H1 (cell line): ENCODE measurements around the gene POLA1. TPM values are rescaled to one million over a fixed set of nuclear protein-coding genes. Genes with fewer than 3 reads are reported as not detected.

Experiments
- CTCF ChIA-PET: fragments of 300-600 bp; sonication (Branson Sonifier 250); formaldehyde crosslinking; loops from one replicate; lab custom pipeline; 2021; ENCODE audit not compliant: partially characterized antibody; lab: Charles Lee
- POLR2A ChIA-PET: fragments of 300-600 bp; sonication (Branson Sonifier 250); formaldehyde crosslinking; loops from one replicate; lab custom pipeline; 2021; ENCODE audit warnings: inconsistent platforms; ENCODE audit not compliant: partially characterized antibody; lab: Charles Lee
- DNase-seq, 2 experiments: peaks; one replicate each; pipeline versions ENCODE4 v3.0.0 to v3.0.0-alpha.2; 2010 to 2022; ENCODE audit warnings: low spot score in 2 of 2, low read depth in 1 of 2, mixed read lengths in 1 of 2
- FAIRE-seq: peaks from 2 replicates; lab custom pipeline; 2011; peaks lifted over from hg19 to GRCh38; lab: Jason Lieb, UNC
- H2AFZ ChIP-seq: 2 replicates; pipeline ENCODE4 v1.8.1; 2012; ENCODE audit warnings: low read length, inconsistent platforms
- H2AK5ac ChIP-seq: 2 replicates; pipeline ENCODE4 v1.6.1; 2013; ENCODE audit warnings: low read depth, low read length
- H2BK120ac ChIP-seq: replicated peaks from 2 replicates; pipeline ENCODE3; 2013; ENCODE audit warnings: low read depth, low read length, inconsistent platforms
- H2BK12ac ChIP-seq: 2 replicates; pipeline ENCODE4 v1.6.1; 2013; ENCODE audit warnings: low read depth, low read length
- H2BK15ac ChIP-seq: 2 replicates; pipeline ENCODE4 v1.6.1; 2013; ENCODE audit warnings: low read length
- H2BK20ac ChIP-seq: 2 replicates; pipeline ENCODE4 v1.6.1; 2013; ENCODE audit warnings: low read length
- H2BK5ac ChIP-seq: 2 replicates; pipeline ENCODE4 v1.6.1; 2013; ENCODE audit warnings: low read depth, low read length
- H3K14ac ChIP-seq: 2 replicates; pipeline ENCODE4 v1.6.1; 2013; ENCODE audit warnings: inconsistent platforms; ENCODE audit not compliant: insufficient read length
- H3K18ac ChIP-seq: 2 replicates; pipeline ENCODE4 v1.6.1; 2013; ENCODE audit warnings: low read length; ENCODE audit errors: extremely low read depth
- H3K23ac ChIP-seq: 2 replicates; pipeline ENCODE4 v1.6.1; 2013; ENCODE audit warnings: inconsistent platforms; ENCODE audit not compliant: insufficient read length
- H3K23me2 ChIP-seq: 2 replicates; pipeline ENCODE4 v1.6.1; 2013; ENCODE audit warnings: low read depth, low read length
- H3K27ac ChIP-seq: 2 replicates; pipeline ENCODE4 v1.6.1; 2011; ENCODE audit warnings: low read depth, low read length, inconsistent platforms
- H3K27me3 ChIP-seq, 4 experiments: replicated peaks in 1 of 4; 1 replicate in 1 of 4; 2 replicates in 3 of 4; pipeline versions ENCODE4 v1.6.1 to v1.8.1; 2011 to 2013; ENCODE audit warnings: low read length in 3 of 4, mild to moderate bottlenecking in 3 of 4, inconsistent platforms in 2 of 4, mixed read lengths in 2 of 4, moderate library complexity in 1 of 4; ENCODE audit not compliant: control insufficient read depth in 3 of 4, insufficient read depth in 3 of 4; ENCODE audit errors: extremely low read depth in 1 of 4
- H3K36me3 ChIP-seq, 4 experiments: 2 replicates each; pipeline versions ENCODE4 v1.6.1 to v1.8.1; 2011 to 2013; ENCODE audit warnings: mild to moderate bottlenecking in 4 of 4, low read length in 3 of 4, moderate library complexity in 2 of 4, control low read depth in 1 of 4, inconsistent platforms in 1 of 4; ENCODE audit not compliant: insufficient read depth in 4 of 4, control insufficient read depth in 2 of 4
- H3K4ac ChIP-seq: replicated peaks from 2 replicates; pipeline ENCODE3; 2013; ENCODE audit warnings: low read length, low read depth, mixed read lengths, inconsistent platforms; ENCODE audit not compliant: insufficient read length
- H3K4me1 ChIP-seq, 4 experiments: replicated peaks in 1 of 4; 1 replicate in 1 of 4; 2 replicates in 3 of 4; pipeline versions ENCODE4 v1.6.1 to v1.8.1; 2011 to 2013; ENCODE audit warnings: low read length in 3 of 4, inconsistent platforms in 2 of 4, mixed read lengths in 1 of 4; ENCODE audit not compliant: insufficient read depth in 4 of 4, control insufficient read depth in 3 of 4
- H3K4me2 ChIP-seq, 2 experiments: 2 replicates each; pipeline versions ENCODE4 v1.6.1 to v1.8.1; 2011 to 2013; ENCODE audit warnings: low read depth in 2 of 2, low read length in 2 of 2, control low read depth in 1 of 2, inconsistent platforms in 1 of 2, mild to moderate bottlenecking in 1 of 2; ENCODE audit not compliant: insufficient read depth in 1 of 2
- H3K4me3 ChIP-seq, 4 experiments: fragments of 200-600, 300-600 bp in 1 of 4; sonication (generic), shearing (Covaris generic), sonication (Bioruptor Twin) in 1 of 4; 2 replicates each; pipeline versions ENCODE4 v1.5.1 to v1.8.1; 2011 to 2016; ENCODE audit warnings: low read length in 4 of 4, low read depth in 3 of 4, control low read depth in 2 of 4, inconsistent platforms in 2 of 4, mild to moderate bottlenecking in 2 of 4, mixed read lengths in 1 of 4, moderate library complexity in 1 of 4; ENCODE audit not compliant: insufficient read depth in 2 of 4; ENCODE audit errors: extremely low read depth in 1 of 4
- H3K56ac ChIP-seq: replicated peaks from 2 replicates; pipeline ENCODE3; 2013; ENCODE audit warnings: low read depth, mild to moderate bottlenecking, mixed read lengths, low read length, inconsistent platforms; ENCODE audit not compliant: insufficient read length
- H3K79me1 ChIP-seq: 2 replicates; pipeline ENCODE4 v1.6.1; 2013; ENCODE audit warnings: low read depth, low read length, control low read depth
- H3K79me2 ChIP-seq, 2 experiments: 2 replicates each; pipeline versions ENCODE4 v1.6.1 to v1.8.1; 2012 to 2013; ENCODE audit warnings: low read length in 2 of 2, mild to moderate bottlenecking in 2 of 2, inconsistent platforms in 1 of 2; ENCODE audit not compliant: insufficient read depth in 2 of 2, control insufficient read depth in 1 of 2
- H3K9ac ChIP-seq, 4 experiments: replicated peaks in 1 of 4; 1 replicate in 1 of 4; 2 replicates in 3 of 4; pipeline versions ENCODE4 v1.6.1 to v1.8.1; 2011 to 2013; ENCODE audit warnings: low read depth in 3 of 4, low read length in 3 of 4, control low read depth in 2 of 4, mild to moderate bottlenecking in 2 of 4, moderate library complexity in 2 of 4, inconsistent platforms in 1 of 4; ENCODE audit errors: extremely low read depth in 1 of 4
- H3K9me3 ChIP-seq, 2 experiments: 2 replicates each; pipeline versions ENCODE4 v1.6.1 to v1.8.1; 2012 to 2013; ENCODE audit warnings: mild to moderate bottlenecking in 2 of 2, moderate library complexity in 2 of 2, control low read depth in 1 of 2, inconsistent platforms in 1 of 2, low read depth in 1 of 2, low read length in 1 of 2, mixed read lengths in 1 of 2; ENCODE audit not compliant: insufficient read depth in 2 of 2
- H4K20me1 ChIP-seq, 2 experiments: replicated peaks in 1 of 2; 2 replicates each; pipeline versions ENCODE3 to v1.8.1; 2011 to 2013; ENCODE audit warnings: inconsistent platforms in 2 of 2, low read length in 2 of 2, mild to moderate bottlenecking in 1 of 2; ENCODE audit not compliant: insufficient read depth in 2 of 2, control insufficient read depth in 1 of 2
- H4K5ac ChIP-seq: 2 replicates; pipeline ENCODE4 v1.6.1; 2013; ENCODE audit warnings: low read length, low read depth, mixed read lengths, inconsistent platforms; ENCODE audit not compliant: insufficient read length
- H4K8ac ChIP-seq: 2 replicates; pipeline ENCODE4 v1.8.0; 2013; ENCODE audit warnings: mild to moderate bottlenecking, moderate library complexity, low read length, inconsistent platforms; ENCODE audit not compliant: insufficient read depth; ENCODE audit errors: extremely low read depth
- H4K91ac ChIP-seq: replicated peaks from 2 replicates; pipeline ENCODE3; 2013; ENCODE audit warnings: low read length, mixed read lengths, inconsistent platforms; ENCODE audit not compliant: insufficient read length
- BACH1 ChIP-seq: IDR thresholded peaks from 2 replicates; pipeline ENCODE4 v1.6.1; 2012; ENCODE audit warnings: low read length, improper control_type of control experiment
- CHD1 ChIP-seq: IDR thresholded peaks from 2 replicates; pipeline ENCODE4 v1.6.1; 2012; ENCODE audit warnings: low read depth, low read length, improper control_type of control experiment
- EGR1 ChIP-seq: IDR thresholded peaks from 2 replicates; pipeline ENCODE4 v1.6.1; 2011; ENCODE audit warnings: low read depth, low read length, borderline replicate concordance
- EZH2 ChIP-seq: fragments of 200-600 bp; sonication (generic); IDR thresholded peaks from 2 replicates; pipeline ENCODE4 v1.7.1; 2012; ENCODE audit warnings: low read depth, mild to moderate bottlenecking, moderate library complexity, low read length, inconsistent platforms; ENCODE audit not compliant: severe bottlenecking
- FOSL1 ChIP-seq: IDR thresholded peaks from 2 replicates; pipeline ENCODE4 v1.6.1; 2011; ENCODE audit warnings: mild to moderate bottlenecking, low read depth, low read length, moderate library complexity; ENCODE audit not compliant: insufficient read depth
- HDAC6 ChIP-seq: IDR thresholded peaks from one replicate; pipeline ENCODE4 v1.7.1; 2012; ENCODE audit warnings: low read depth, mild to moderate bottlenecking, inconsistent platforms, low read length, moderate library complexity
- JUN ChIP-seq: IDR thresholded peaks from 2 replicates; pipeline ENCODE4 v1.6.1; 2011; ENCODE audit warnings: low read depth, mild to moderate bottlenecking, improper control_type of control experiment, low read length
- POLR2A ChIP-seq, 2 experiments: IDR thresholded peaks; 1 replicate in 1 of 2; 2 replicates in 1 of 2; pipeline ENCODE4 v1.6.1; 2011; ENCODE audit warnings: low read depth in 2 of 2, low read length in 2 of 2, mild to moderate bottlenecking in 2 of 2; ENCODE audit errors: control extremely low read depth in 1 of 2
- POLR2AphosphoS5 ChIP-seq: IDR thresholded peaks from 2 replicates; pipeline ENCODE4 v1.6.1; 2011; ENCODE audit warnings: low read depth, low read length
- RBBP5 ChIP-seq: IDR thresholded peaks from 2 replicates; pipeline ENCODE4 v1.7.1; 2012; ENCODE audit warnings: low read depth, mild to moderate bottlenecking, inconsistent platforms, low read length, moderate library complexity, borderline replicate concordance
- WGBS, 2 experiments: shearing (Covaris generic) in 1 of 2; methylation state at CpG; one replicate each; pipeline versions ENCODE4 v1.1.6 to v1.1.7; 2013 to 2015; ENCODE audit warnings: low lambda C conversion rate in 2 of 2, mixed read lengths in 2 of 2, inconsistent platforms in 1 of 2, low coverage in 1 of 2, missing lambda C conversion rate in 1 of 2; ENCODE audit not compliant: insufficient replicate concordance in 2 of 2, insufficient coverage in 1 of 2, insufficient read length in 1 of 2; ENCODE audit errors: extremely low coverage in 1 of 2, missing lambda C conversion rate in 1 of 2; 5-methylcytosine and 5-hydroxymethylcytosine counted together
- polyA plus RNA-seq, 7 experiments: library from polyadenylated mRNA; depleted of rRNA in 3 of 7; stranded (reverse) in 5 of 7; unstranded in 2 of 7; fragments of >200 nt in 5 of 7; fragments of 200-250 nt in 2 of 7; gene quantifications; 1 replicate in 5 of 7; 2 replicates in 1 of 7; 4 replicates in 1 of 7; pipeline versions ENCODE4 v1.2.1 to v1.2.3, GENCODE V29; 2011 to 2013; ENCODE audit warnings: missing spikeins in 2 of 7, mixed read lengths in 2 of 7
- total RNA-seq: library from RNA; stranded (reverse); fragmentation: NEBNext Ultra II Directional; extraction: Animal tissue kit (Norgen Biotek cat#: 25700); gene quantifications from 2 replicates; pipeline ENCODE4 v1.2.1, GENCODE V29; 2021

Gene POLA1
- total and polyA plus RNA-seq, 2 of the 8 experiments (the other 6 are each of a cell fraction or from before 2014, with no cell fraction given) = 5.6 to 34.9 TPM

DNA sequence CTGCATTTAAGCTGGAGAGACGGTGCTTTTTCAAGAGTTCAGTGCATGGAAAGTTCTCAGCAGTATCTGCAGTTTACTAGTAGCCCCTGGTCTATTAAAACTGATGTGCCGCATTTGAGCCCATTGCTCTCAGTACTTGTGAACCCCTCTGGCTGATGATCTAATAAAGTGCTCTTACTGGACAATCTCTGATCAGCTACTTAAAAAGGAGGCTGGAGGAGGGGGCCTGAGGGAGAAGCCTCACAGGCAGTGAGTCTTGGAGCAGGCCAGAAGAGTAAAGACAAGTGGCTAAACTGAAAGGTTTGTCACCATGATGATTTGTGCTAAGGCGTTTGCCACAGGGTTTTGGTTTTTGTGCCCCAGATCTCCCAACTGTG is 183.6 kb downstream of the POLA1 start:
- no peak overlapping the region for H3K4me2 ChIP-seq
- DNase-seq (no peak), FAIRE-seq (no peak)
- H3K23me2 ChIP-seq = no peaks in the 10 kb centered on the region; the same call in 1 of the 2 replicates
- ChIA-PET POLR2A (no interaction called here), CTCF (no interaction called here)
- no peak overlapping the region for H2BK12ac ChIP-seq
- H4K5ac ChIP-seq = no peak overlapping the region
- no peak overlapping the region for H2AFZ ChIP-seq
- WGBS, 2 experiments = 86% methylated on average over 3 of the region's 3 CpGs; no CpG with 5 or more reads in 1 of the 2 experiments
- no peak overlapping the region for H3K4ac ChIP-seq
- no peak overlapping the region for H3K23ac ChIP-seq
- H4K8ac ChIP-seq = no peak overlapping the region
- no peak overlapping the region for H3K14ac ChIP-seq
- no peak overlapping the region for H4K91ac ChIP-seq
- no peak overlapping the region for H3K9ac ChIP-seq
- no peaks in the 10 kb centered on the region for H4K20me1 ChIP-seq
- no peak overlapping the region for H3K4me3 ChIP-seq
- no peaks in the 10 kb centered on the region for H3K27me3 ChIP-seq
- no peak overlapping the region for H3K27ac ChIP-seq
- H2BK15ac ChIP-seq = no peak overlapping the region
- H3K36me3 ChIP-seq = no peaks in the 10 kb centered on the region
- no peaks in the 10 kb centered on the region for H3K79me1 ChIP-seq
- H3K79me2 ChIP-seq = no peaks in the 10 kb centered on the region
- no peak overlapping the region for H2BK5ac ChIP-seq
- H2BK20ac ChIP-seq = no peak overlapping the region
- H3K56ac ChIP-seq = no peak overlapping the region
- no peak overlapping the region for H3K18ac ChIP-seq
- no peaks in the 10 kb centered on the region for H3K9me3 ChIP-seq
- H2BK120ac ChIP-seq = no peak overlapping the region
- H3K4me1 ChIP-seq = peaks cover 0 to 4% (median 1%) of the 10 kb centered on the region in 4 experiments; a peak in 2 of 7 replicates
- no peak overlapping the region for H2AK5ac ChIP-seq
- TF ChIP-seq HDAC6 (no peak), EZH2 (no peak), EGR1 (no peak), CHD1 (no peak), JUN (no peak), BACH1 (no peak), FOSL1 (no peak), POLR2A (IDR thresholded peaks at IDR 0.05; ENCODE audit: control extremely low read depth in 1 of 2, low read depth in 2 of 2, low read length in 2 of 2) (no peak), POLR2AphosphoS5 (no peak), RBBP5 (no peak)
